ENCODE measurements around the gene DIPK1A.

The DIPK1A gene

DNA sequence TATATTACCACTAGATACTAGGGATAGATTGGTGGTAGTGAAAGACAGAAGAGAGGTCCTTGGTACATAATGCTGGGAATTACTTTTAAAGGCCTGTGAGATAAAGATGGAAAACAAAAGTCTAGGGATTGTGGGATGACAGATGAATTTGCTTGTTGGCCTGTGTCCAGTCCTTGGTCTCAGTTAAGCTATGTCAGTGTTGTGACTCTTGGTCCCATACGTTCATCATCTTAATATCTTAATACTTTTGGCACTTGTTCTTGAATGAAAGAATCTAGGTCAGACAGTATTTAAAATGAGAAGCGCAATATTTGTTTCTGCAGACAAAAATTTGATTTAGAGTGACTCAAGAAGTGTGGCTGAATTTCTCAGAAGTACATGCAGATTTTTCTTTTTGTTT, 121.8 kb downstream of the DIPK1A start:
- DNase-seq: no peak
- H3K27ac ChIP-seq (ENCODE audit: low read depth, low read length): no peak overlapping the region
- H3K27me3 ChIP-seq (ENCODE audit: insufficient read depth, low read length): no peaks in the 10 kb centered on the region
- H3K14ac ChIP-seq (ENCODE audit: low read length): no peak overlapping the region
- no CpG with 5 or more reads among the region's 2 CpGs for WGBS (ENCODE audit: extremely low coverage, insufficient coverage, insufficient read length)
- no peak overlapping the region for H4K8ac ChIP-seq (ENCODE audit: low read depth, low read length)
- H2BK12ac ChIP-seq (ENCODE audit: low read length): no peak overlapping the region
- no peak overlapping the region for H3K23ac ChIP-seq (ENCODE audit: low read length)
- no peak overlapping the region for H2AFZ ChIP-seq (ENCODE audit: insufficient read depth, low read length, poor library complexity)
- peaks cover 13 to 45% of the 10 kb centered on the region in 2 experiments for H3K36me3 ChIP-seq (ENCODE audit: control insufficient read depth in 1 of 2, insufficient read depth in 2 of 2, low read length in 2 of 2)
- H3K4me2 ChIP-seq (ENCODE audit: low read length): no peak overlapping the region
- no peaks in the 10 kb centered on the region for H3K9me3 ChIP-seq (ENCODE audit: insufficient read depth, low read depth, low read length)
- H3K9ac ChIP-seq (ENCODE audit: low read length): no peak overlapping the region
- H3K4me1 ChIP-seq (ENCODE audit: control insufficient read depth in 1 of 2, insufficient read depth in 2 of 2, low read length in 2 of 2): no peaks in the 10 kb centered on the region
- no peak overlapping the region for H2AK5ac ChIP-seq (ENCODE audit: low read length)
- no peak overlapping the region for H4K91ac ChIP-seq (ENCODE audit: low read depth, low read length)
- H2BK120ac ChIP-seq (ENCODE audit: insufficient read depth, low read length, poor library complexity): no peak overlapping the region
- no peak overlapping the region for H3K4me3 ChIP-seq (ENCODE audit: low read depth, low read length)
- no peak overlapping the region for H4K12ac ChIP-seq (ENCODE audit: low read depth, low read length)
- no peaks in the 10 kb centered on the region for H3K79me1 ChIP-seq (ENCODE audit: low read length)
- no peak overlapping the region for H2BK5ac ChIP-seq (ENCODE audit: low read depth, low read length, poor library complexity)
- no peak overlapping the region for H3K4ac ChIP-seq (ENCODE audit: low read depth, low read length)
- H3K79me2 ChIP-seq (ENCODE audit: control insufficient read depth, insufficient read depth, low read length, poor library complexity): no peaks in the 10 kb centered on the region
- no peak overlapping the region for H3K18ac ChIP-seq (ENCODE audit: low read length)

- no peaks in the 10 kb centered on the region for H3K9me3 ChIP-seq (ENCODE audit: insufficient read depth, low read depth, low read length)
- peaks cover 4% of the 10 kb centered on the region for H3K79me2 ChIP-seq (ENCODE audit: control insufficient read depth, insufficient read depth, low read length, poor library complexity)
- no peak overlapping the region for H3K27ac ChIP-seq (ENCODE audit: low read depth, low read length)
- no peak overlapping the region for H2AK5ac ChIP-seq (ENCODE audit: low read length)
- no peak overlapping the region for H2BK120ac ChIP-seq (ENCODE audit: insufficient read depth, low read length, poor library complexity)
- peaks cover 16 to 47% of the 10 kb centered on the region in 2 experiments for H3K36me3 ChIP-seq (ENCODE audit: control insufficient read depth in 1 of 2, insufficient read depth in 2 of 2, low read length in 2 of 2)
- no peak overlapping the region for H2BK5ac ChIP-seq (ENCODE audit: low read depth, low read length, poor library complexity)
- no peak overlapping the region for H3K4me2 ChIP-seq (ENCODE audit: low read length)
- no peak overlapping the region for H2AFZ ChIP-seq (ENCODE audit: insufficient read depth, low read length, poor library complexity)
- no peak overlapping the region for H4K8ac ChIP-seq (ENCODE audit: low read depth, low read length)
- no peaks in the 10 kb centered on the region for H3K79me1 ChIP-seq (ENCODE audit: low read length)
- no peaks in the 10 kb centered on the region for H3K27me3 ChIP-seq (ENCODE audit: insufficient read depth, low read length)
- H3K4me3 ChIP-seq (ENCODE audit: low read depth, low read length): no peak overlapping the region
- no peak for DNase-seq
- WGBS (ENCODE audit: extremely low coverage, insufficient coverage, insufficient read length): no CpG with 5 or more reads among the region's 1 CpG
- no peak overlapping the region for H3K18ac ChIP-seq (ENCODE audit: low read length)
- H3K23ac ChIP-seq (ENCODE audit: low read length): no peak overlapping the region
- H3K4me1 ChIP-seq (ENCODE audit: control insufficient read depth in 1 of 2, insufficient read depth in 2 of 2, low read length in 2 of 2): peaks cover 0 to 2% of the 10 kb centered on the region in 2 experiments
- H3K14ac ChIP-seq (ENCODE audit: low read length): no peak overlapping the region
- no peak overlapping the region for H3K9ac ChIP-seq (ENCODE audit: low read length)
- no peak overlapping the region for H2BK12ac ChIP-seq (ENCODE audit: low read length)
- H4K12ac ChIP-seq (ENCODE audit: low read depth, low read length): no peak overlapping the region
- H4K91ac ChIP-seq (ENCODE audit: low read depth, low read length): no peak overlapping the region
- no peak overlapping the region for H3K4ac ChIP-seq (ENCODE audit: low read depth, low read length)
Measured at GRCh38 chr1:92838519-92838918, 122.7 kb downstream of the DIPK1A start.

DNA sequence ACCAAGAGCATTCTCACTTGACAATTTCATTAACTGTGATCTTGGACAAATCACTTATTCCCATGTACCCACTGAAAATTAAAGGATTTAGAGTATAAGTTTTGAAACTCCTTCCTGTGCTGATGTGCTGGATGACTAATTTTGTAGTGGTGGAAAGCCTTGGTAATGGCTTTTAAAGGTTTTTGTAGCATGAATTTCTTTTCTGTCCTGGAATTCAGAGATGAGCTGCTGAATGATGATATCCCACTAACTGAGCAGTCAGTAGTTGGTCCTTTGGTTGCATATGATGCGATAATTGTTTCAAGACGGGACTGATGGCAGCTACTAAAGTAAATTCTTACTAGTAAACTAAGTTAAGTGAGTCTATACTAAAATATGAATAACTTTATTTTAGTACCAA, 124.2 kb downstream of the DIPK1A start:
- WGBS (ENCODE audit: extremely low coverage, insufficient coverage, insufficient read length): no CpG with 5 or more reads among the region's 2 CpGs
- no peak overlapping the region for H4K91ac ChIP-seq (ENCODE audit: low read depth, low read length)
- peaks cover 7% of the 10 kb centered on the region for H3K79me1 ChIP-seq (ENCODE audit: low read length)
- no peak overlapping the region for H3K4me3 ChIP-seq (ENCODE audit: low read depth, low read length)
- H2AK5ac ChIP-seq (ENCODE audit: low read length): no peak overlapping the region
- no peak overlapping the region for H3K14ac ChIP-seq (ENCODE audit: low read length)
- no peak overlapping the region for H3K4ac ChIP-seq (ENCODE audit: low read depth, low read length)
- no peak overlapping the region for H2AFZ ChIP-seq (ENCODE audit: insufficient read depth, low read length, poor library complexity)
- H3K27me3 ChIP-seq (ENCODE audit: insufficient read depth, low read length): no peaks in the 10 kb centered on the region
- no peak overlapping the region for H2BK5ac ChIP-seq (ENCODE audit: low read depth, low read length, poor library complexity)
- H2BK120ac ChIP-seq (ENCODE audit: insufficient read depth, low read length, poor library complexity): no peak overlapping the region
- H3K9me3 ChIP-seq (ENCODE audit: insufficient read depth, low read depth, low read length): no peaks in the 10 kb centered on the region
- peaks cover 12% of the 10 kb centered on the region for H3K79me2 ChIP-seq (ENCODE audit: control insufficient read depth, insufficient read depth, low read length, poor library complexity)
- H3K18ac ChIP-seq (ENCODE audit: low read length): no peak overlapping the region
- peaks cover 0 to 2% of the 10 kb centered on the region in 2 experiments for H3K4me1 ChIP-seq (ENCODE audit: control insufficient read depth in 1 of 2, insufficient read depth in 2 of 2, low read length in 2 of 2)
- no peak for DNase-seq
- no peak overlapping the region for H3K4me2 ChIP-seq (ENCODE audit: low read length)
- H3K27ac ChIP-seq (ENCODE audit: low read depth, low read length): no peak overlapping the region
- H2BK12ac ChIP-seq (ENCODE audit: low read length): no peak overlapping the region
- H4K8ac ChIP-seq (ENCODE audit: low read depth, low read length): no peak overlapping the region
- peaks cover 16 to 45% of the 10 kb centered on the region in 2 experiments for H3K36me3 ChIP-seq (ENCODE audit: control insufficient read depth in 1 of 2, insufficient read depth in 2 of 2, low read length in 2 of 2)
- no peak overlapping the region for H3K9ac ChIP-seq (ENCODE audit: low read length)
- no peak overlapping the region for H4K12ac ChIP-seq (ENCODE audit: low read depth, low read length)
- H3K23ac ChIP-seq (ENCODE audit: low read length): no peak overlapping the region

DNA sequence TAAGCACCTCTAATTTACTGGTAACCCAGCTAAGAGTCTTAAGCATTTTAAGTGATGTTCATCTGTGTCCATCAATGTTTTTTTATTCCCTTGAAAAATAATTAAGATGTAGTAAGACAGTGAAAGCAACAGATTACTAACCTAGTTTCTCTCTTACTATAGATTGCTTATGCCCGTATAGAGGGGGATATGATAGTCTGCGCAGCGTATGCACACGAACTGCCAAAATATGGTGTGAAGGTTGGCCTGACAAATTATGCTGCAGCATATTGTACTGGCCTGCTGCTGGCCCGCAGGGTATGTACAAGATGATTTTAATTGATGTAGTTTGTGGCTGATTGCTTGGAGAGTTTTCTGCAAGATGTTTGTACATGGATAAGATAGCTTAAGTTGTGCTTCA, 126.6 kb downstream of the DIPK1A start:
- H3K79me2 ChIP-seq (ENCODE audit: control insufficient read depth, insufficient read depth, low read length, poor library complexity): peaks cover 14% of the 10 kb centered on the region
- H3K79me1 ChIP-seq (ENCODE audit: low read length): peaks cover 8% of the 10 kb centered on the region
- H3K9ac ChIP-seq (ENCODE audit: low read length): no peak overlapping the region
- peaks cover 9 to 38% of the 10 kb centered on the region in 2 experiments for H3K36me3 ChIP-seq (ENCODE audit: control insufficient read depth in 1 of 2, insufficient read depth in 2 of 2, low read length in 2 of 2)
- peak overlapping the region; percentile 93 for H3K4ac ChIP-seq (ENCODE audit: low read depth, low read length)
- no peak overlapping the region for H2BK5ac ChIP-seq (ENCODE audit: low read depth, low read length, poor library complexity)
- H3K27me3 ChIP-seq (ENCODE audit: insufficient read depth, low read length): no peaks in the 10 kb centered on the region
- H2AK5ac ChIP-seq (ENCODE audit: low read length): no peak overlapping the region
- no peaks in the 10 kb centered on the region for H3K9me3 ChIP-seq (ENCODE audit: insufficient read depth, low read depth, low read length)
- no peak overlapping the region for H4K91ac ChIP-seq (ENCODE audit: low read depth, low read length)
- no peak for DNase-seq
- H2AFZ ChIP-seq (ENCODE audit: insufficient read depth, low read length, poor library complexity): no peak overlapping the region
- no CpG with 5 or more reads among the region's 5 CpGs for WGBS (ENCODE audit: extremely low coverage, insufficient coverage, insufficient read length)
- H4K8ac ChIP-seq (ENCODE audit: low read depth, low read length): no peak overlapping the region
- H3K23ac ChIP-seq (ENCODE audit: low read length): no peak overlapping the region
- H3K4me2 ChIP-seq (ENCODE audit: low read length): no peak overlapping the region
- H2BK12ac ChIP-seq (ENCODE audit: low read length): no peak overlapping the region
- H4K12ac ChIP-seq (ENCODE audit: low read depth, low read length): no peak overlapping the region
- H3K4me1 ChIP-seq (ENCODE audit: control insufficient read depth in 1 of 2, insufficient read depth in 2 of 2, low read length in 2 of 2): peaks cover 0 to 2% of the 10 kb centered on the region in 2 experiments
- H3K14ac ChIP-seq (ENCODE audit: low read length): no peak overlapping the region
- no peak overlapping the region for H3K18ac ChIP-seq (ENCODE audit: low read length)
- H2BK120ac ChIP-seq (ENCODE audit: insufficient read depth, low read length, poor library complexity): no peak overlapping the region
- H3K4me3 ChIP-seq (ENCODE audit: low read depth, low read length): no peak overlapping the region
- H3K27ac ChIP-seq (ENCODE audit: low read depth, low read length): no peak overlapping the region
